Vagina (tissue), 2 donors: ENCODE measurements around the gene DUSP3. TPM values are rescaled to one million over a fixed set of nuclear protein-coding genes. Genes with fewer than 3 reads are reported as not detected.

Experiments
- DNase-seq, 2 donors: peaks; one replicate each; pipeline ENCODE4 v3.0.0-alpha.2; 2017; ENCODE audit errors: extremely low spot score in 2 of 2
- H3K27ac ChIP-seq: fragments of 200-600 bp; sonication (generic); one replicate; pipeline ENCODE4 v1.5.1; 2019
- H3K27me3 ChIP-seq: fragments of 200-600 bp; sonication (generic); one replicate; pipeline ENCODE4 v1.5.1; 2019
- H3K36me3 ChIP-seq, 2 donors: fragments of 200-600 bp; sonication (generic); one replicate each; pipeline ENCODE4 v1.5.1; 2017 to 2019
- H3K4me1 ChIP-seq: fragments of 200-600 bp; sonication (generic); one replicate; pipeline ENCODE4 v1.5.1; 2019
- H3K4me3 ChIP-seq, 2 donors: fragments of 200-600 bp; sonication (generic); 1 replicate in 1 of 2; 2 replicates in 1 of 2; pipeline ENCODE4 v1.5.1; 2016 to 2019
- H3K9me3 ChIP-seq: fragments of 200-600 bp; sonication (generic); one replicate; pipeline ENCODE4 v1.5.1; 2019
- POLR2A ChIP-seq, 2 donors: fragments of 450-650 bp; IDR thresholded peaks; one replicate each; pipeline ENCODE4 v1.6.1; 2017; ENCODE audit warnings: antibody characterized with exemption in 2 of 2, mild to moderate bottlenecking in 2 of 2, moderate library complexity in 2 of 2
- POLR2AphosphoS5 ChIP-seq, 2 donors: sonication (generic); formaldehyde crosslinking; IDR thresholded peaks; one replicate each; pipeline ENCODE4 v1.9.0; 2017; ENCODE audit warnings: antibody characterized with exemption in 2 of 2, mild to moderate bottlenecking in 2 of 2, low read depth in 1 of 2; ENCODE audit not compliant: insufficient read depth in 1 of 2
- intact Hi-C: fragments of 100-400 bp; cut with DNase I; formaldehyde crosslinking; loops from one replicate; pipeline ENCODE4 v1.15.1; 2023
- total RNA-seq: library from RNA; depleted of rRNA; stranded (reverse); fragments of >200 nt; gene quantifications from one replicate; pipeline ENCODE4 v1.2.3, GENCODE V29; 2016
- TF ChIP-seq, protein P1 (sequence below), 3 experiments: fragments of 450-650 bp in 2 of 3; fragments of 200-600 bp in 1 of 3; sonication (generic) in 1 of 3; IDR thresholded peaks; one replicate each; pipeline ENCODE4 v1.5.1; 2017 to 2019; ENCODE audit warnings: antibody characterized with exemption in 3 of 3, mild to moderate bottlenecking in 2 of 3, moderate library complexity in 2 of 3

Gene DUSP3
- total RNA-seq, 1 donor from 2014 or later, result 43.5 TPM

- no peak for DNase-seq
- intact Hi-C loops, result loop anchor here (2.0 kb wide), 1 partner anchor 65 kb away; no protein-coding TSS in a partner anchor
- Histone ChIP-seq H3K9me3 (no peaks in the 10 kb centered on the region), H3K36me3 (no peaks in the 10 kb centered on the region), H3K27me3 (no peaks in the 10 kb centered on the region), H3K27ac (no peak overlapping the region), H3K4me3 (no peak overlapping the region), H3K4me1 (peaks cover 9% of the 10 kb centered on the region)
- TF ChIP-seq POLR2AphosphoS5 (IDR thresholded peaks at IDR 0.05; ENCODE audit: insufficient read depth in 1 of 2, low read depth in 1 of 2) (no peak), POLR2A (IDR thresholded peaks at IDR 0.05) (no peak)
- TF ChIP-seq, protein P1, sequence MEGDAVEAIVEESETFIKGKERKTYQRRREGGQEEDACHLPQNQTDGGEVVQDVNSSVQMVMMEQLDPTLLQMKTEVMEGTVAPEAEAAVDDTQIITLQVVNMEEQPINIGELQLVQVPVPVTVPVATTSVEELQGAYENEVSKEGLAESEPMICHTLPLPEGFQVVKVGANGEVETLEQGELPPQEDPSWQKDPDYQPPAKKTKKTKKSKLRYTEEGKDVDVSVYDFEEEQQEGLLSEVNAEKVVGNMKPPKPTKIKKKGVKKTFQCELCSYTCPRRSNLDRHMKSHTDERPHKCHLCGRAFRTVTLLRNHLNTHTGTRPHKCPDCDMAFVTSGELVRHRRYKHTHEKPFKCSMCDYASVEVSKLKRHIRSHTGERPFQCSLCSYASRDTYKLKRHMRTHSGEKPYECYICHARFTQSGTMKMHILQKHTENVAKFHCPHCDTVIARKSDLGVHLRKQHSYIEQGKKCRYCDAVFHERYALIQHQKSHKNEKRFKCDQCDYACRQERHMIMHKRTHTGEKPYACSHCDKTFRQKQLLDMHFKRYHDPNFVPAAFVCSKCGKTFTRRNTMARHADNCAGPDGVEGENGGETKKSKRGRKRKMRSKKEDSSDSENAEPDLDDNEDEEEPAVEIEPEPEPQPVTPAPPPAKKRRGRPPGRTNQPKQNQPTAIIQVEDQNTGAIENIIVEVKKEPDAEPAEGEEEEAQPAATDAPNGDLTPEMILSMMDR (IDR thresholded peaks at IDR 0.05), result no peak
Observed at GRCh38 chr17:43759836-43760235, 18.9 kb downstream of the DUSP3 start.

DNA sequence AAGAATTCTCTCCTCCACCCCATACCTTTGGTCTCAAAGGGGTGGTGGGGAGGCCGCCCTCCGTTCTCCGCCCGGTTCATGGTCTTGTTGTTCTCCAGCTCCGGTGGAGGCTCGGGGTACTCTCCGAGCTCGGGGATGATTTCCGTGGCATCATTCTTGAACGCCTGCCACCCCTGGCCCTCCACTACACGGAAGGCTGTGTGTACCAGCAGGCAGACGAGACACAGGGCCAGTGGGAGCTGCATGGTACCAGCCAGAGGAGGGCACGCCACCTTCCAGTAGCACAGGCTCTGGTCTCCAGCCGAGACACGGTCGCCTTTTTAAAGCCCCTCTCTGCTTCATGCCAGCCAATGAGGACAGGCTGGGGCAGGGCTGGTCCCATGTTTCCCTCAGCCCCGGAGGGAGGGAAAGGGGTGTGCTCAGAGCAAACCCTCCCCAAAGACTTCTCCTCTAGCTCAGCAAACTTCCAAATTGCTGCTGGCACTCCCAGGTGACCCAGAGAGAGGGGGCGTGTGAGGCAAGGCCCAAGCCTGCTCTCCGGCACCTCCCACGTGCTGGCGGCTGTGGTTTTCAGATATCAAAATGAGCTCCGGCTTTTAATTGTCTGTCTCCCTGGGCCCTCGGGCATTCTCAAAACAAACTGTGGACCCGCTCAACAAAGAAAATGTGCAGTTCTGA lies 20.1 kb downstream of the DUSP3 start, which contains the start of gene SOST:
Gene SOST (minus strand): TSS at position 295 of the 678 bp plus-strand sequence. CDS start 50 bp downstream, at position 245.
- no peaks in the 10 kb centered on the region for H3K36me3 ChIP-seq
- peaks cover 12% of the 10 kb centered on the region for H3K4me1 ChIP-seq
- H3K9me3 ChIP-seq, result no peaks in the 10 kb centered on the region
- H3K4me3 ChIP-seq, result no peak within 1 kb of the TSS
- intact Hi-C loops, result no loop called here
- H3K27me3 ChIP-seq, result no peaks in the 10 kb centered on the region
- no peak for DNase-seq
- no peak within 1 kb of the TSS for H3K27ac ChIP-seq
- TF ChIP-seq POLR2AphosphoS5 (IDR thresholded peaks at IDR 0.05; ENCODE audit: insufficient read depth in 1 of 2, low read depth in 1 of 2) (no peak), POLR2A (IDR thresholded peaks at IDR 0.05) (no peak)
- TF ChIP-seq, protein P1 (IDR thresholded peaks at IDR 0.05), result no peak

DNA sequence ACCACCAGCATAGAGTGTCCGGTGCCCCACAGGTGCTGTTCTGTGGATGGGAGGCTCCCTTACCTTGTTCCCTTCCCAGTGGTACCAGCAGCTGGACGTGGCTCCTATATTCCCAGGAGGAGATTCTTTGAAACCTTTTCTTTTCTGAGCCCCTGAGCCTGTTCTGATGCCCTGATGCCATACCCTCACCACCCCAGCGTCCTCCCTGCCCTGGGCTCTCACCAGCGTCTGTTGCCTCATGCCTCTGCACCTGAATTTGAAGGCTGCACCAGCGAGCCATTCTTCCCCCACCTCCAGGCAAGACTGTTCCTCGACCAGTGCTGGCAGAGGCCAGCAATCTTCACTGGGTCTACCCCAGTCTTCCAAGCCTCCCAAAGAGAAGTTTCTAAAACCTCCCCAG lies 20.7 kb downstream of the DUSP3 start:
- Histone ChIP-seq H3K4me1 (peaks cover 12% of the 10 kb centered on the region), H3K27ac (no peak overlapping the region), H3K4me3 (no peak overlapping the region), H3K36me3 (no peaks in the 10 kb centered on the region), H3K9me3 (no peaks in the 10 kb centered on the region), H3K27me3 (no peaks in the 10 kb centered on the region)
- intact Hi-C loops, result no loop called here
- TF ChIP-seq, protein P1 (IDR thresholded peaks at IDR 0.05), result no peak
- TF ChIP-seq POLR2A (IDR thresholded peaks at IDR 0.05) (no peak), POLR2AphosphoS5 (IDR thresholded peaks at IDR 0.05; ENCODE audit: insufficient read depth in 1 of 2, low read depth in 1 of 2) (no peak)
- no peak for DNase-seq

- H3K4me3 ChIP-seq, result no peak overlapping the region
- no peaks in the 10 kb centered on the region for H3K36me3 ChIP-seq
- TF ChIP-seq POLR2A (IDR thresholded peaks at IDR 0.05), result no peak
- no peak for TF ChIP-seq POLR2AphosphoS5 (IDR thresholded peaks at IDR 0.05; ENCODE audit: insufficient read depth in 1 of 2, low read depth in 1 of 2)
- TF ChIP-seq, protein P1 (IDR thresholded peaks at IDR 0.05), result no peak
- no peak overlapping the region for H3K27ac ChIP-seq
- intact Hi-C loops, result no loop called here
- H3K4me1 ChIP-seq, result peaks cover 12% of the 10 kb centered on the region
- no peaks in the 10 kb centered on the region for H3K9me3 ChIP-seq
- no peak for DNase-seq
- no peaks in the 10 kb centered on the region for H3K27me3 ChIP-seq
Observed at GRCh38 chr17:43757171-43757660, 21.6 kb downstream of the DUSP3 start.

DNA sequence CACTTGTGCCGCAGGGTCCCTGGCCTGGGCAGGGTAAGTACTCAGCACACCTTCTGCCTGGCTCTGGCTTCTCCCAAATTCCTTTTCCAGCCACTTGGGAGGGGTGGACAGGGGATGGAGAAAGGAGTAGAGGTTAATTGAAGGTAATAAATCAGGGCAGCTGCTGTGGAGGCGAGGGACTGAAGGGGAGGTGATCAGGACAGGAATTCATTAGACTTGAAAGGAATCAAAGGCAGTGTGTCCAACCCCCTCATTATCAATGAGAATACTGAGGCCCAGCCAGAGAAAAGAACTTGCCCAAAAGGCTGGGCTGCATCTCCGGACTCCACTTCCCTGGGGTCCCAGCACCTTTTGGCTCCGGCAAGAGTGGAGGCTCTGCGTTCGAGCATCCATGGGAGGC lies 22.6 kb downstream of the DUSP3 start:
- H3K27ac ChIP-seq, result no peak overlapping the region
- no peak for DNase-seq
- H3K36me3 ChIP-seq, result no peaks in the 10 kb centered on the region
- H3K4me3 ChIP-seq, result no peak overlapping the region
- intact Hi-C loops, result no loop called here
- H3K4me1 ChIP-seq, result peaks cover 12% of the 10 kb centered on the region
- TF ChIP-seq POLR2AphosphoS5 (IDR thresholded peaks at IDR 0.05; ENCODE audit: insufficient read depth in 1 of 2, low read depth in 1 of 2), result no peak
- no peak for TF ChIP-seq POLR2A (IDR thresholded peaks at IDR 0.05)
- TF ChIP-seq, protein P1 (IDR thresholded peaks at IDR 0.05), result no peak
- no peaks in the 10 kb centered on the region for H3K9me3 ChIP-seq
- H3K27me3 ChIP-seq, result no peaks in the 10 kb centered on the region
